HepG2 (cell line): ENCODE results near the gene CAPN14.

Experiments used
- BCL6 ChIP-seq: IDR thresholded peaks from 2 replicates; pipeline ENCODE4 v1.6.1; 2016; ENCODE audit warnings: missing genetic modification reagents, missing compliant biosample characterization
- CBX2 ChIP-seq, 2 experiments: fragments of 200-600 bp in 1 of 2; sonication (generic); formaldehyde crosslinking in 1 of 2; IDR thresholded peaks; 2 replicates each; pipeline versions ENCODE4 v1.7.0 to v1.8.1; 2018 to 2022; ENCODE audit warnings: low read depth in 2 of 2, low read length in 1 of 2, mild to moderate bottlenecking in 1 of 2, missing genetic modification reagents in 1 of 2
- KLF11 ChIP-seq: IDR thresholded peaks from 2 replicates; pipeline ENCODE4 v1.6.1; 2016; ENCODE audit warnings: missing compliant biosample characterization
- MAFK ChIP-seq, 2 experiments: IDR thresholded peaks in 1 of 2; conservative IDR thresholded peaks in 1 of 2; 2 replicates each; pipeline ENCODE4 v1.6.1; 2011; ENCODE audit warnings: improper control_type of control experiment in 2 of 2, low read length in 2 of 2
- PAF1 ChIP-seq: IDR thresholded peaks from 2 replicates; pipeline ENCODE4 v1.6.1; 2016; ENCODE audit warnings: missing genetic modification reagents, missing compliant biosample characterization
- POLR2A ChIP-seq, 2 experiments: IDR thresholded peaks; 2 replicates each; pipeline ENCODE4 v1.6.1; 2011; ENCODE audit warnings: low read depth in 2 of 2, low read length in 2 of 2, mild to moderate bottlenecking in 1 of 2, moderate library complexity in 1 of 2; ENCODE audit not compliant: insufficient read depth in 1 of 2
- RBM39 ChIP-seq: fragments of 200-400 bp; formaldehyde crosslinking; IDR thresholded peaks from one replicate; pipeline ENCODE4 v1.6.1; 2018; ENCODE audit warnings: antibody characterized with exemption, mild to moderate bottlenecking, low read depth, low read length; ENCODE audit not compliant: poor library complexity, severe bottlenecking
- RFXANK ChIP-seq: IDR thresholded peaks from 2 replicates; pipeline ENCODE4 v1.6.1; 2016
- SRF ChIP-seq: IDR thresholded peaks from 2 replicates; pipeline ENCODE4 v1.6.1; 2011; ENCODE audit warnings: mild to moderate bottlenecking, low read depth, low read length, moderate library complexity
- TBP ChIP-seq: sonication (generic); formaldehyde crosslinking; IDR thresholded peaks from 2 replicates; pipeline ENCODE4 v1.5.0; 2020; ENCODE audit warnings: missing genetic modification reagents
- ZBTB7A ChIP-seq: sonication (generic); formaldehyde crosslinking; IDR thresholded peaks from 2 replicates; pipeline ENCODE4 v1.8.0; 2022; ENCODE audit warnings: mild to moderate bottlenecking, missing genetic modification reagents
- ZNF570 ChIP-seq: sonication (generic); formaldehyde crosslinking; IDR thresholded peaks from 2 replicates; pipeline ENCODE4 v1.4.0; 2020; ENCODE audit warnings: mild to moderate bottlenecking, missing genetic modification reagents, borderline replicate concordance
- TF ChIP-seq, protein P1 (sequence below): sonication (generic); formaldehyde crosslinking; IDR thresholded peaks from 2 replicates; pipeline ENCODE4 v1.5.0; 2020; ENCODE audit warnings: mild to moderate bottlenecking, missing genetic modification reagents, moderate library complexity
- TF ChIP-seq, protein P2 (sequence below): IDR thresholded peaks from 2 replicates; pipeline ENCODE4 v1.6.1; 2012; ENCODE audit warnings: inconsistent platforms

GRCh38 chr2:31222071-31222470 is 4.8 kb upstream of the CAPN14 start:
- no peak for TF ChIP-seq ZBTB7A (CRISPR knock-in tag)
- no peak for TF ChIP-seq BCL6 (CRISPR knock-in tag)
- TF ChIP-seq PAF1: no peak
- TF ChIP-seq CBX2 (IDR thresholded peaks at IDR 0.05; ENCODE audit: low read depth, low read length): no peak
- no peak for TF ChIP-seq CBX2 (CRISPR knock-in tag; IDR thresholded peaks at IDR 0.05; ENCODE audit: low read depth)
- no peak for TF ChIP-seq SRF
- TF ChIP-seq TBP (CRISPR knock-in tag): no peak
- TF ChIP-seq ZNF570 (CRISPR knock-in tag): no peak
- no peak for TF ChIP-seq RBM39
- TF ChIP-seq, protein P1, sequence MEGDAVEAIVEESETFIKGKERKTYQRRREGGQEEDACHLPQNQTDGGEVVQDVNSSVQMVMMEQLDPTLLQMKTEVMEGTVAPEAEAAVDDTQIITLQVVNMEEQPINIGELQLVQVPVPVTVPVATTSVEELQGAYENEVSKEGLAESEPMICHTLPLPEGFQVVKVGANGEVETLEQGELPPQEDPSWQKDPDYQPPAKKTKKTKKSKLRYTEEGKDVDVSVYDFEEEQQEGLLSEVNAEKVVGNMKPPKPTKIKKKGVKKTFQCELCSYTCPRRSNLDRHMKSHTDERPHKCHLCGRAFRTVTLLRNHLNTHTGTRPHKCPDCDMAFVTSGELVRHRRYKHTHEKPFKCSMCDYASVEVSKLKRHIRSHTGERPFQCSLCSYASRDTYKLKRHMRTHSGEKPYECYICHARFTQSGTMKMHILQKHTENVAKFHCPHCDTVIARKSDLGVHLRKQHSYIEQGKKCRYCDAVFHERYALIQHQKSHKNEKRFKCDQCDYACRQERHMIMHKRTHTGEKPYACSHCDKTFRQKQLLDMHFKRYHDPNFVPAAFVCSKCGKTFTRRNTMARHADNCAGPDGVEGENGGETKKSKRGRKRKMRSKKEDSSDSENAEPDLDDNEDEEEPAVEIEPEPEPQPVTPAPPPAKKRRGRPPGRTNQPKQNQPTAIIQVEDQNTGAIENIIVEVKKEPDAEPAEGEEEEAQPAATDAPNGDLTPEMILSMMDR: no peak
- no peak for TF ChIP-seq RFXANK
- no peak for TF ChIP-seq KLF11 (CRISPR knock-in tag)
- TF ChIP-seq, protein P2, sequence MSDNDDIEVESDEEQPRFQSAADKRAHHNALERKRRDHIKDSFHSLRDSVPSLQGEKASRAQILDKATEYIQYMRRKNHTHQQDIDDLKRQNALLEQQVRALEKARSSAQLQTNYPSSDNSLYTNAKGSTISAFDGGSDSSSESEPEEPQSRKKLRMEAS: no peak
- no peak for TF ChIP-seq MAFK (conservative IDR thresholded peaks at IDR 0.05 in 1 of 2, IDR thresholded peaks at IDR 0.05 in 1 of 2; ENCODE audit: low read length in 2 of 2)
- TF ChIP-seq POLR2A (IDR thresholded peaks at IDR 0.05; ENCODE audit: insufficient read depth in 1 of 2, low read depth in 2 of 2, low read length in 2 of 2): no peak
